NCI-H69 (cell line): ENCODE measurements around the gene ARL3.
"Not testable (repeated sequence)": the region's sequence is repeated elsewhere in the genome, so short reads cannot be mapped to it uniquely, and the experiment has no call there.

ENCODE experiments used
- DNase-seq: peaks from one replicate; lab custom pipeline; 2025; lab: John Stamatoyannopoulos, UW

The ARL3 gene

DNA sequence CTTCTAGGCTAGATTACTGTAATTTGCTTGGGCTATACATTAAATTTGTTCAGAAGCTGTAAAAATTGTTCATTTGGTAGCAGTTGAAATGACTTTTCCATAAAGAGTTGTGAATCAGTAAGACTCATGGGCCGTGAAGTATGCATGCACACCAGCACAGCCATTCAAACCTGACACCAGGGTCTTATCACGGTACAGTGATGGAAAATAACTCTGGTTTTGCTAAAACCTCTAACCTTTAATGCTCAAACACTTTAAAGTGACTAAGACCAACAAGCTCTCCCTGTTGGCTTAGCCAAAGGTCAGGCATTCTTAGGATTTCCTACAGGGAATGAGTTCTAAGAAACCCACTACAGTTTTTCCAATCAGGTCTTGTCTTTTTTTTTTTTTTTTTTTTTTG, 11.5 kb downstream of the ARL3 start:
- DNase-seq = no peak

DNA sequence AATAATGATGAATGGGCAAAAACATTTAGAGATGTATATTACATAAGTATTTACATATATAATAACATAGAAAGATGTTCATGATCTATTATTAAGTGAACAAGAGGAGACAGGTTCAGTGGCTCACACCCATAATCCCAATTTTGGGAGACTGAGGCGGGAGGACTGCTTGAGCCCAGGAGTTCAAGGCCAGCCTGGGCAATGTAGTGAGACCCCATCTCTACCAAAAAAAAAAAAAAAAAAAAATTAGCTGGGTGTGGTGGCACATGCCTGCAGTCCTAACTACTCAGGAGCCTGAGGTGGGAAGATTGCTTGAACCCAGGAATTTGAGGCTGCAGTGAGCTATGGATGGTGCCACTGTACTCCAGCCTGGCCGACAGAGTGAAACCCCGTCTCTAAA, 12.4 kb downstream of the ARL3 start:
- no peak for DNase-seq

DNA sequence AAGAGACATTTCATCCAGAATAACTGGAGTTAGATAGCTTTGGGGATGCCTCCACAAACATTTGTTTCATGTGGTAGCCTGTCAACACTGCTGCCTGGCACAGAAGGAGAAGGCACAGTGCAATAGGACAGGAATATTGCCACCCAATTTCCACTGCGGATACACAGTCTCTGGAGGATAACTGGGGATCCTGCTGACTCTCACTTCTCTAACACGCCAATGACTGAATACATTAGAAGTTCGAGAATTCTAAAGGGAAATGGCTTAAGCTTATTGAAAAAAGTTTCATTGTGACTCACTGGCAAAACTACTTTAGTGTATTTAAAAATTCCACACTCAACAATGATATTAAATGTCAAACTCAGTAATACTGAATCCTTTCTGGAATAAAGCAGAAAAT, 12.9 kb downstream of the ARL3 start:
- DNase-seq = no peak

DNA sequence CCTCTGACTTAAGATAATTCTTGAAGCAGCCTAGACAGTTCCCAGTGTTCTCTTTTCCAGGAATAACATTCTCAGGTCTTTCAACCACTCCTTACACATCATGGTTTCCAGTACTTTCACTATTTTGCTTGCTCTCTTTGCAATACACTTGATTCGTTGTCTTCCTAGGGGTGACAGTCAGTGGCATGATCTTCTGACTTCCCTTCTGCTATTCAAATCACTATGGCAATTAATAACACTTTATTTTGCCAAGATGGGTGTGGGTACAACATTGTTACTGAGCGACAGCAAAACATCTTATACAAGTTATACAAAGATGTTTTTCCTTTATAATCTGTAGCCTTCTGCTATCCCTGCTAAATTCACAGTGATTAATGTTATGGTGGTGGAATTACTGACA, 15.3 kb downstream of the ARL3 start:
- DNase-seq = no peak

GRCh38 chr10:102696736-102697135, 17.5 kb downstream of the ARL3 start:
- peak; percentile 22 for DNase-seq

DNA sequence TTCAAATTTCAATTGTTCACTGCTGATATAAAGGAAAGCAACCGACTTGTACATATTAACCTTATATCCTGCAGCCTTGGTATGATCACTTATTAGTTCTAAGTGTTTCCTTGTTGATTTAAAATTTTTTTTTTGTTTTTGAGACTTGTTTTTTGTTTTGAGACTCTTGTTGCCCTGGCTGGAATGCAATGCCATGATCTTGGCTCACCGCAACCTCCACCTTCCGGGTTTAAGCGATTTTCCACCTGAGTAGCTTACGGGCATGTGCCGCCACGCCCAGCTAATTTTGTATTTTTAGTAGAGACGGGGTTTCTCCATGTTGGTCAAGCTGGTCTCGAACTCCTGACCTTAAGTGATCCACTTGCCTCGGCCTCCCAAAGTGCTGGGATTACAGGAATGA, 18.8 kb downstream of the ARL3 start:
- DNase-seq = not testable (repeated sequence)

DNA sequence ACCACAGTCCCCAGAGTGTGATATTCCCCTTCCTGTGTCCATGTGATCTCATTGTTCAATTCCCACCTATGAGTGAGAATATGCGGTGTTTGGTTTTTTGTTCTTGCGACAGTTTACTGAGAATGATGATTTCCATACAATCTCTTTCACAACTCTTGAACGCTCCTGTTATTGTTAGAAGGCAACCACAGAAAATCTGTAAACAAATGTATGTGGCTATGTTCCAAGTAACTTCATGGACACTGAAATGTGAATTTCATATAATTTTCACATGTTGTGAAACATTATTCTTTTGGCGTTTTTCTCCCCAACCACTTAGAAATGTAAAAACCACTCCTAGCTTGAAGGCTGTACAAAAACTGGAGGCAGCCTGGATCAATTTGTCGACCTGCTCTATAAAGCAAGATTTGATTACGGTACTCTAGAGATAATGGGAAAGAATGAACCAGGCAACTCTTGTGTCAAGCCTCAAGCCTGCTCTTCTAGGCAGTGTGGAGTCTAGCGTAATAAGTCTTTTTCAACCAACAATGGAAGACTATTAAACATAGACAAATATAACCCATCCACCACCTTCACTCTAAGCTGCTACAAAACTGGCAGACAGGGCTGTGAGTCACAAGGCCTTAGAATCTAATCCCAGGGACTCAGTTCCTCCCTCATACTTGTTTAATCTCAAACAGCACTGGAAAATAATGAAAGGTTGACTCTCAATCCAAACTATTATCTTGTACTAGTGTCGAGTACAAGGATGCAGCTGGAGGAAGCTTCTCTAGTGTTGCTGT, 22.7 kb downstream of the ARL3 start:
- DNase-seq = no peak

- no peak for DNase-seq
Observed at GRCh38 chr10:102683736-102684135, 30.5 kb downstream of the ARL3 start.

GRCh38 chr10:102682981-102683380, 31.2 kb downstream of the ARL3 start:
- DNase-seq = no peak

DNA sequence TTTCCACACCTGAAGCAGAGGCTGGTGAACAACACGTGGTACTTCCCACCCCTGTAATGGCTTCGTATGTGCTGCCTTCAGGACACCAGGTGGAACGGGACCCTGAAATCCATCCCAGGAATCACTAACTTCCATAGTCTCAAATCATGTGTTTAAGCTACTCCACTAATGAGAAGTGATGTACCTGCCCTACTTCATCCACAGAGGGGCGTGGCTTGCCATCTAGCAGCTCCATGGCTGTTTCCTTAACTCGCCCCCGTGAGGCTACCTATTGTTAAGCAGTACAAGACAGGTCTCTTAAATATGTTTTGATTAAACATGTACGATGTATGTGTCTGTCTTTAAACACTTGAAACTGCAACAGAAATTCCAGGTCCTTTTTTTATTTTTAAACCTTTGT, 31.8 kb downstream of the ARL3 start:
- no peak for DNase-seq

- no peak for DNase-seq
Observed at GRCh38 chr10:102681696-102682095, 32.5 kb downstream of the ARL3 start.

DNA sequence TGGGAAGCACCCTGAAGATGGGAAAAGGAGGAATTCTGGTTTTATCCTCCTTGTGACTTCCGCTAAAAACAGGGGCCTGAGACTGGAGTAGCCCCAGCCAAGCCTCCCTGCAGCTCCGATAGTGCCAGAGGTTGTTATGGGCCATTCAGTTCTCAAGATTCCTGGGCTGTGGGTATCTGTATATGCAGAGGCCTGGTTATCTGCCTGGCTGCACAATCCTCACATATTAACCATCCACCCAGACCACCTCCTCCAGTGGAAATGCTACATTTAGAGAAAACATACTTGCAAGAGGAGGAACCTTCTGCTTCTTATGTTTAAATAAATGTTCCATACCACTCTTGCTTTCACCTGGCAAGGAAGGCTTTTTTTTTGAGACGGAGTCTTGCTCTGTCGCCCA, 34.6 kb downstream of the ARL3 start:
- no peak for DNase-seq

DNA sequence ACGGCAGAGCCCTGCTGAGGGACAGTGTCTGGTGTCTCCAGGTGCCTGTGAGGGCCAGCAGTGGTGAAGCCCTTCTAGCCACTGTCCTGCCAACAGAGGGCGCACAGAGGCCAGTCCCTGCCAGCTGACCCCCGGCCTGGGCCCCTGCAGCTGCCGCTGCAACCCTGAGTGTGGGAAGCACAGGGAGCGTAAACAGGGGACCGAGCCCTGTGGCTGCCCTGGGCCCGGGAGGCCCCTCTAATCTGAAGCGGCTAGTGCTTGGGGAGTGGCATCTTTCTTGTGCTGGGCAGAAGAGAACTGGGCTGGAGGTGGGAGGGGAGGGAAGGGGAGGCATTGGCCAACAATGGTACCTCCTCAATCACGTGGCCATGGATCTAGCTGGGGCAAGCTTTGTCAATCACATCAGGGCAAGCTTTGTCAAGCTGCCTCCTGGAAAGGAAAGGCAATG, 35.3 kb downstream of the ARL3 start:
- DNase-seq = peak; percentile 69

DNA sequence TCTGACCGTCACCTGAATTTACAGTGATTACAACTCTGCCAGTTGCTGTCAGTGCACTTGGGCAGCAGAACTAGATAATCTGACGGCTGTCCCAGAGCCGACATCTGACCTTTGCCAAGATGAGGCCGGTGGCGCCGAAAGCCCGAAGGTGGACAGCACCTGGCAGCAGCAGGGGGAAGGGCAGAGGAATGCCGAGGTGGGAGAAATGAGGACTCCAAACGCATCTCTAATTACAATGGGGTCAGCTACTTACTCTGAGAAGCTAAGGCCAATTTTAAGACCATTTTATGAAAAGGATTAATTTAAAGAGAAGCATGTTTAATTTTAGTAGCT, 36.2 kb downstream of the ARL3 start:
- no peak for DNase-seq

GRCh38 chr10:102677331-102678067, 36.7 kb downstream of the ARL3 start:
- DNase-seq = no peak

DNA sequence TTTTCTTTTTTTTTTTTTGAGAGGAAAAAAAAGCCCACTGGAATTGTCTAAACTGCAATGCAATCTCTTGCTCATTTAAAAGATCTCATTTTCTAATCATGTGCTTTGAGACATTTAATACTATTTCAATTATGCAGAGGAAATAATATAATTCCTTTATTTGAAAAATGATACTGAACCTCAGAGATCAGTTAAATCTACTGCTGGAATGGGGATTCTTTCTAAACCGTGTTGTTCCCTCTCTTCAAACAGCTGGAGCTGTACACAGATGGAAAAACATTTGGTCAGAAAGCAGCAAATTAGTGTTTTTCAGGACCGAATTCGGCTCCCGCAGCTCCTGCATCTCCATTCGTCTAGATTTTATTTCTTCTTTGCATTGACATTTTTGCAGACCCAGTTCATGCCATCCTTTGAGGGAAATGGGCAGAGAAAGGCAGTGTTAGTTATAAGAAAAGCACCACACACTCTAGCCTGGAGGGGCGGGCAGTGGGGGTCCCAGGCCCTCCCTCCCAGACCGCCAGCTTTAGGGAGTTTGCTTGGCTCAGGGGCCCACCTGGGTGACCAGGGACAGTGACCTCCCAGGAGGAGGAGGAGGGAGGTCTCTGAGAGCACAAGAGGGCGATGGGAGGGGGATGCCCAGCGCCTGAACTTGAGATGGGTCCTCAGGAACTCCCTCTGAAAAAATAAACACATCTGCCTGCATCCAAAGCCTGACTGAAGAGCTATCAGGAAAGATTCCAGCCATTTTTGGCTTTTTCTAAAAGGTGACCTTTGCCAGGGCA, 37.5 kb downstream of the ARL3 start:
- no peak for DNase-seq

- no peak for DNase-seq
Observed at GRCh38 chr10:102675666-102676533, 38.3 kb downstream of the ARL3 start.

- DNase-seq = no peak
Observed at GRCh38 chr10:102675011-102675665, 39.1 kb downstream of the ARL3 start.

DNA sequence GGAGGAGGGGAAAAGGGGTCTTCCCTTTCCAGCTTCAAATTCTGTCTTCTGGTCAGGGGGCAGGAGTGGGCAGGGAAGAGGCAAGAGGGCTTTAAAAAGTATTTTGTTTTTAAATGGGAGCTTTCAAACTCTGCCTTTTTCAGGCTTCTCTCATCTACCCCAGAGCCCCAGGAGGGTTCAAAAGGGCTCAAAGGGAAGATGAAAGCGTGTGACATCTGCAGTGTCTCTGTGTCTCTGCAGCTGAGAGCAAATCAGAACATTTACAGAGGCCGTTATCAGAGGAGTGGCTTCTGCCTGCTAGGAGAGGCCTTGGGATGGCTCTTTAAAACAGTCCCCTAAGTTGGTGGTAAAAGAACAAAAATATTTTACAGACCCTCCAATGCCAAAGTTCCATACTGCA, 39.6 kb downstream of the ARL3 start:
- DNase-seq = no peak

GRCh38 chr10:102673819-102674511, 40.2 kb downstream of the ARL3 start:
- DNase-seq = peak; percentile 55
